HG02588 (cell line): Measurements from ENCODE around the gene PRLR.

Experiments
- ATAC-seq: cut with Tn5 transposase; IDR thresholded peaks from one replicate; pipeline ENCODE4 v1.9.1; 2021; ENCODE audit warnings: mild to moderate bottlenecking, moderate library complexity; ENCODE audit not compliant: unreplicated experiment

Gene PRLR

GRCh38 chr5:35162848-35163709 lies 67.2 kb downstream of the PRLR start:
- no peak for ATAC-seq

GRCh38 chr5:35161652-35162273 lies 68.5 kb downstream of the PRLR start:
- ATAC-seq = no peak

- no peak for ATAC-seq
Measured at GRCh38 chr5:35160486-35161116, 69.7 kb downstream of the PRLR start.

DNA sequence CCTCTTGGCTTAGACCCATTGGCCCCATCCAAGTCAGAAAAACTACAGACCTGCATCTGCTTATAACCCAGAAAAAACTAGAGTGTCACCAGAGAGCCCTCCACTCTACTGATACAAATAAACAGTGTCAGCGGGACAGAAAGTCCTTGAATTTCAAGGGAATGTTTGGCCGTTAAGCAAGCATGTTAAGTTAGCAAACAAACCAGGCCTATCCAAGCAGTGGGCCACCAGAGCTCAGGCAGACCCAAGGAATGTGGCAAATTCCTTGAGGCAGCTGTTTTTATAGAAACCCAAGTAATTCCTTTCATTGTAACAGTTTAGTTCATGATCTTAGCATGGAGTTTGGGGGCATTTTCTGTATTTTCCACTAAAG lies 70.9 kb downstream of the PRLR start:
- ATAC-seq = no peak

- no peak for ATAC-seq
Measured at GRCh38 chr5:35158622-35159369, 71.5 kb downstream of the PRLR start.

- no peak for ATAC-seq
Measured at GRCh38 chr5:35158204-35158603, 72.1 kb downstream of the PRLR start.

GRCh38 chr5:35153375-35153932 lies 76.8 kb downstream of the PRLR start:
- no peak for ATAC-seq

GRCh38 chr5:35152733-35153132 lies 77.6 kb downstream of the PRLR start:
- no peak for ATAC-seq

- ATAC-seq = no peak
Measured at GRCh38 chr5:35151146-35151920, 79.0 kb downstream of the PRLR start.

GRCh38 chr5:35149041-35149440 lies 81.2 kb downstream of the PRLR start:
- ATAC-seq = no peak

DNA sequence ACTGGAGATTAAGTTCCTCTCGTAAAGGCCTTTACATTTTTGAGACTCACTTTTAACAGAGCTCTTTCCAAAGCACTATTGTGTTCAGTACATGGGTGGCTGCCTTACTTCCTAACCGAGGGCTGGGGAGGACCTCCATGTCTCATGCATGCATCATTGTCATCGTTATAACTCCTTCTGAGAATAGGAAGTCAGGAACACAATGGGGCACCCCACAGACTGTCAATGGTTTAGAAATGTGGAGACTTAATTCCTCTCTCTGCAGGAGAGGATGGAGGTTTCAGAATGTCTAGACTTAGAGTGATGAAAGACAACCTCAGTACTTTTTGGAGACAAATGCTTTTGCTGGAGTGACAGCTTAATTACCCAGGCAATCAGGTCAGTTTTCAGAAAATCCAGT lies 83.9 kb downstream of the PRLR start:
- no peak for ATAC-seq

GRCh38 chr5:35145691-35146317 lies 84.5 kb downstream of the PRLR start:
- no peak for ATAC-seq

GRCh38 chr5:35145012-35145411 lies 85.3 kb downstream of the PRLR start:
- ATAC-seq = no peak

GRCh38 chr5:35143841-35144240 lies 86.4 kb downstream of the PRLR start:
- no peak for ATAC-seq

DNA sequence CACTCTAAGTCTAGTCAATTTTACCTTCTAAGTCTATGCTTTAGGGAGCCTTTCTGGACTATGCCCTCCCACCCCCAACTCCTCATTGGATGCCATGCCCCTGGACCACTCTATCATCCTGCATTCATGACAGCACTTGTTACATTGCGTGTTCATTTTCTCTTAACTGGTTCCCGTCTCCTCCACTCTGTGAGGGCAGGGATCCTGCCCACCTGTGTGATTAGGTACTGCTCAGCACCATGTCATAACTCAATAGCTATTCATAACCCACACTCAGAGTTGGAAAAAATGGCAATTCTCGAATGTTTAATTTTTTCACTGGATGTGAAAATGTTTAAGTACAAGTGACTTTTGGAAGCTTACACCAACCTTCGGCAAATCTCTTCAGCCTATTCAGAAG lies 88.5 kb downstream of the PRLR start:
- ATAC-seq = no peak

DNA sequence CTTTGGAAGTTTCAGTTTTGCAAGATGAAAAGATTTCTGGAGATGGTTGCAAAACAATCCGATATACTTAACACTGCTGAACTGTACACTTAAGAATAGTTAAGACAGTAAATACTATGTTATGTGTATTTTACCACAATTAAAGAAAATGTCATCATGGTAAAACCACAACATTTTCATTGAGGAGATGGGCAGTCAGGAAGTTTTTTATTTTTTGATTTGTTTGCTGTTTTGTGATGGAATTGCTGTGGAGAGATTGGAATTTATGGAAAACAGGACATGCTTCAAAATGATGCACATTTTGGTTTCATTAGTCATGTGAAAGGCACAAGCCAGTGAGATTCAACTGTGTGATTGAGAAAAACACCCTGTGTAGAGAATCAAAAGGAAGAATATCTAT lies 92.1 kb downstream of the PRLR start:
- ATAC-seq = no peak

- no peak for ATAC-seq
Measured at GRCh38 chr5:35136386-35136785, 93.9 kb downstream of the PRLR start.

DNA sequence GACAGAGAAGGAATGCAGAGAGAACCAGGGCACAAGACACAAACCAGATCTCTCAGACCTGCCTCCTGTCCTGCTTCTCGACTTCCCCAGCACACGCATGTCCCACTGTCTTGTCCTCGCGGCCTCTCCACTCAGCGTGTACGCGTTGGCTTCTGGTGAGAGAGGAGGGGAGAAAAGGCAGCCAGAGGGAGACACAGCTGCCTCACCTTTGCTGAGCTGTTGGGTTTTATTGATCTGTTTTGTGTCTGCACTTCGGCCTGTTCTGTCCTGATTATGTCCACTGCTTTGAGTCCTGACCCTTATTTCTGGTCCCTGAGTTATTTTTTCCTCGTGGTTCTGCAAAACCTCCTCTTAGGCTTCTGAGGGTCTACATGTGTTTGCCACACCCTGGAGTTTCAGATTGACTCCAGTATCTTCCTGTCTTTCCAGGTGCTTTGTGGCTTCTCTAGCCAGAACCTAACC lies 95.0 kb downstream of the PRLR start:
- no peak for ATAC-seq

- no peak for ATAC-seq
Measured at GRCh38 chr5:35134278-35135030, 95.8 kb downstream of the PRLR start.
